ENCODE results near the gene SOHLH1.

- no peak for TF ChIP-seq CTCF (conservative IDR thresholded peaks at IDR 0.05; ENCODE audit: low read depth, low read length)
- no peak for TF ChIP-seq EZH2phosphoT487 (IDR thresholded peaks at IDR 0.05; ENCODE audit: borderline replicate concordance, low read length)
Observed at GRCh38 chr9:135678236-135679017, 20.9 kb downstream of the SOHLH1 start.
